ENCODE measurements around the gene SORT1. TPM values are rescaled to one million over a fixed set of nuclear protein-coding genes. Genes with fewer than 3 reads are reported as not detected.
A peak's percentile ranks its signal among the peaks of the same experiment; 100 is the strongest.

SORT1 gene
- total and polyA plus RNA-seq, 10 donors: 2.0 to 63.9 (median 35.0) TPM

- Histone ChIP-seq H3K4me3 (peak overlapping the region in 3 of 8 donors; percentile 12 to 42 (median 15)), H3K27ac (peak overlapping the region in 6 of 8 donors; percentile 67 to 86 (median 81)), H3K9me3 (no peaks in the 10 kb centered on the region), H3K27me3 (replicated peaks in 1 of 7) (peaks cover 0 to 71% (median 9%) of the 10 kb centered on the region in 7 donors), H3K36me3 (no peaks in the 10 kb centered on the region), H3K4me1 (peaks cover 14 to 87% (median 56%) of the 10 kb centered on the region in 6 donors)
- TF ChIP-seq POLR2AphosphoS5 (IDR thresholded peaks at IDR 0.05): peak in 1 of 3 donors; percentile 5
- TF ChIP-seq POLR2A (IDR thresholded peaks at IDR 0.05): no peak
- TF ChIP-seq CTCF (IDR thresholded peaks at IDR 0.05 in 8 of 11, conservative IDR thresholded peaks at IDR 0.05 in 3 of 11): no peak
- 54 to 80% (median 63%) methylated on average over 4 of the region's 4 CpGs for WGBS, 5 donors
- intact Hi-C loops (cut with DNase I; ENCODE audit: low total_unique reads): no loop called here
- no peak for DNase-seq
These were observed 5.5 kb downstream of the SORT1 start for GRCh38 chr1:109392037-109392787.

GRCh38 chr1:109391626-109392025, 6.1 kb downstream of the SORT1 start:
- intact Hi-C loops (cut with DNase I; ENCODE audit: low total_unique reads): no loop called here
- no peak for DNase-seq
- Histone ChIP-seq H3K4me1 (peaks cover 14 to 81% (median 50%) of the 10 kb centered on the region in 6 donors), H3K9me3 (no peaks in the 10 kb centered on the region), H3K4me3 (peak overlapping the region in 3 of 8 donors; percentile 0 to 42 (median 1)), H3K27me3 (replicated peaks in 1 of 7) (peaks cover 0 to 69% (median 3%) of the 10 kb centered on the region in 7 donors), H3K27ac (peak overlapping the region in 7 of 8 donors; percentile 10 to 86 (median 81)), H3K36me3 (no peaks in the 10 kb centered on the region)
- TF ChIP-seq CTCF (IDR thresholded peaks at IDR 0.05 in 8 of 11, conservative IDR thresholded peaks at IDR 0.05 in 3 of 11) (no peak), POLR2AphosphoS5 (IDR thresholded peaks at IDR 0.05) (no peak), POLR2A (IDR thresholded peaks at IDR 0.05) (no peak)

GRCh38 chr1:109391157-109391556, 6.6 kb downstream of the SORT1 start:
- DNase-seq: no peak
- peaks cover 9 to 76% (median 46%) of the 10 kb centered on the region in 6 donors for H3K4me1 ChIP-seq
- intact Hi-C loops (cut with DNase I; ENCODE audit: low total_unique reads): no loop called here
- peaks cover 0 to 64% (median 0%) of the 10 kb centered on the region in 7 donors for H3K27me3 ChIP-seq (replicated peaks in 1 of 7)
- no peak for TF ChIP-seq CTCF (IDR thresholded peaks at IDR 0.05 in 8 of 11, conservative IDR thresholded peaks at IDR 0.05 in 3 of 11)
- TF ChIP-seq POLR2A (IDR thresholded peaks at IDR 0.05): no peak
- H3K4me3 ChIP-seq: peak overlapping the region in 3 of 8 donors; percentile 0 to 42 (median 1)
- H3K27ac ChIP-seq: peak overlapping the region in 7 of 8 donors; percentile 10 to 86 (median 81)
- no peaks in the 10 kb centered on the region for H3K9me3 ChIP-seq
- WGBS, 5 donors: 17 to 31% (median 26%) methylated on average over 3 of the region's 3 CpGs
- no peaks in the 10 kb centered on the region for H3K36me3 ChIP-seq

- H3K27ac ChIP-seq: peak overlapping the region in 6 of 8 donors; percentile 6 to 86 (median 58)
- DNase-seq: no peak
- intact Hi-C loops (cut with DNase I; ENCODE audit: low total_unique reads): no loop called here
- H3K4me3 ChIP-seq: no peak overlapping the region
- peaks cover 9 to 75% (median 39%) of the 10 kb centered on the region in 6 donors for H3K4me1 ChIP-seq
- H3K36me3 ChIP-seq: no peaks in the 10 kb centered on the region
- WGBS, 5 donors: 51 to 68% (median 53%) methylated on average over 5 of the region's 5 CpGs
- H3K27me3 ChIP-seq (replicated peaks in 1 of 7): peaks cover 0 to 51% (median 0%) of the 10 kb centered on the region in 7 donors
- no peaks in the 10 kb centered on the region for H3K9me3 ChIP-seq
- TF ChIP-seq POLR2A (IDR thresholded peaks at IDR 0.05) (no peak), POLR2AphosphoS5 (IDR thresholded peaks at IDR 0.05) (no peak), CTCF (IDR thresholded peaks at IDR 0.05 in 8 of 11, conservative IDR thresholded peaks at IDR 0.05 in 3 of 11) (no peak)
These were observed 7.9 kb downstream of the SORT1 start for GRCh38 chr1:109389638-109390341.
